GM23338 (cell line): ENCODE data around the gene JAZF1. TPM values are rescaled to one million over a fixed set of nuclear protein-coding genes. Genes with fewer than 3 reads are reported as not detected.

Experiments
- ATAC-seq: fragments of 200-7000 bp; cut with Tn5 transposase; 3 replicates; pipeline ENCODE4 v1.9.1; 2020
- DNase-seq: peaks from one replicate; pipeline ENCODE4 v3.0.0-alpha.2; 2015; ENCODE audit warnings: low spot score
- H2AFZ ChIP-seq: fragments of 200-600 bp; sonication (generic); 2 replicates; pipeline ENCODE4 v1.8.0; 2016; ENCODE audit warnings: antibody characterized with exemption, mild to moderate bottlenecking, moderate library complexity
- H3F3A ChIP-seq: fragments of 200-600 bp; sonication (generic); replicated peaks from 2 replicates; pipeline ENCODE4 v1.8.0; 2017; ENCODE audit warnings: antibody characterized with exemption, mixed run types, low read depth
- H3K27ac ChIP-seq: fragments of 200-600 bp; sonication (generic); 2 replicates; pipeline ENCODE4 v1.6.1; 2016; ENCODE audit warnings: low read depth
- H3K27me3 ChIP-seq: fragments of 200-600 bp; sonication (generic); 2 replicates; pipeline ENCODE4 v1.8.0; 2016; ENCODE audit warnings: mild to moderate bottlenecking, mixed run types, moderate library complexity; ENCODE audit not compliant: insufficient read depth
- H3K36me3 ChIP-seq: fragments of 200-600 bp; sonication (generic); 2 replicates; pipeline ENCODE4 v1.8.0; 2016; ENCODE audit warnings: mild to moderate bottlenecking; ENCODE audit not compliant: insufficient read depth
- H3K4me1 ChIP-seq: fragments of 200-600 bp; sonication (generic); 2 replicates; pipeline ENCODE4 v1.8.0; 2016; ENCODE audit warnings: mild to moderate bottlenecking, moderate library complexity; ENCODE audit not compliant: insufficient read depth
- H3K4me2 ChIP-seq: fragments of 200-600 bp; sonication (generic); 2 replicates; pipeline ENCODE4 v1.7.1; 2017; ENCODE audit warnings: mixed run types
- H3K4me3 ChIP-seq: fragments of 200-600 bp; sonication (generic); 2 replicates; pipeline ENCODE4 v1.6.1; 2016; ENCODE audit warnings: mixed run types
- H3K79me2 ChIP-seq: fragments of 200-600 bp; sonication (generic); replicated peaks from 2 replicates; pipeline ENCODE4 v1.8.0; 2017; ENCODE audit warnings: mild to moderate bottlenecking; ENCODE audit not compliant: insufficient read depth
- H3K9me2 ChIP-seq: fragments of 200-600 bp; sonication (generic); 2 replicates; pipeline ENCODE4 v1.8.0; 2017; ENCODE audit not compliant: insufficient read depth
- H4K20me1 ChIP-seq: fragments of 200-600 bp; sonication (generic); replicated peaks from 2 replicates; pipeline ENCODE4 v1.8.0; 2017; ENCODE audit warnings: mild to moderate bottlenecking; ENCODE audit not compliant: insufficient read depth
- H3K27ac Mint-ChIP-seq: 2 replicates; pipeline ENCODE4 v1.8.0; 2020; ENCODE audit warnings: inconsistent platforms, mild to moderate bottlenecking, moderate library complexity, mixed read lengths
- H3K27me3 Mint-ChIP-seq: 3 replicates; pipeline ENCODE4 v1.8.0; 2022; ENCODE audit warnings: low read depth, mild to moderate bottlenecking, moderate library complexity, mixed read lengths, inconsistent platforms; ENCODE audit not compliant: insufficient read depth, poor library complexity
- H3K36me3 Mint-ChIP-seq: 3 replicates; pipeline ENCODE4 v1.8.0; 2021; ENCODE audit warnings: low read depth, mild to moderate bottlenecking, inconsistent platforms, moderate library complexity, mixed read lengths
- H3K4me1 Mint-ChIP-seq: 3 replicates; pipeline ENCODE4 v1.8.0; 2020; ENCODE audit warnings: mild to moderate bottlenecking, inconsistent platforms, mixed read lengths
- H3K4me3 Mint-ChIP-seq: 3 replicates; pipeline ENCODE4 v1.8.0; 2021; ENCODE audit warnings: moderate library complexity, mild to moderate bottlenecking, inconsistent platforms, mixed read lengths
- H3K9me3 Mint-ChIP-seq: 3 replicates; pipeline ENCODE4 v1.8.0; 2020; ENCODE audit warnings: moderate library complexity, mild to moderate bottlenecking, inconsistent platforms, mixed read lengths
- CREB1 ChIP-seq: fragments of 250-450 bp; sonication (Bioruptor Pico); IDR thresholded peaks from 2 replicates; pipeline ENCODE4 v1.5.0; 2020; ENCODE audit warnings: low read depth, mild to moderate bottlenecking, moderate library complexity
- EZH2 ChIP-seq: fragments of 200-600 bp; sonication (generic); IDR thresholded peaks from one replicate; pipeline ENCODE4 v1.8.0; 2017; ENCODE audit warnings: antibody characterized with exemption, mild to moderate bottlenecking, low read depth; ENCODE audit not compliant: unreplicated experiment
- EZH2phosphoT487 ChIP-seq: fragments of 200-600 bp; sonication (generic); IDR thresholded peaks from one replicate; pipeline ENCODE4 v1.8.1; 2018; ENCODE audit warnings: antibody characterized with exemption; ENCODE audit not compliant: unreplicated experiment
- JUNB ChIP-seq: IDR thresholded peaks from one replicate; pipeline ENCODE4 v1.6.1; 2016; ENCODE audit warnings: antibody characterized with exemption; ENCODE audit not compliant: unreplicated experiment
- NANOG ChIP-seq: IDR thresholded peaks from 2 replicates; pipeline ENCODE4 v1.6.1; 2016; ENCODE audit warnings: antibody characterized with exemption, borderline replicate concordance
- POLR2AphosphoS5 ChIP-seq: IDR thresholded peaks from 2 replicates; pipeline ENCODE4 v1.6.1; 2016; ENCODE audit warnings: antibody characterized with exemption, low read depth
- STAT1 ChIP-seq: IDR thresholded peaks from one replicate; pipeline ENCODE4 v1.6.1; 2016; ENCODE audit warnings: antibody characterized with exemption; ENCODE audit not compliant: unreplicated experiment
- ZNF114 ChIP-seq: fragments of 250-450 bp; sonication (Bioruptor Pico); IDR thresholded peaks from 2 replicates; pipeline ENCODE4 v1.5.0; 2020; ENCODE audit warnings: mild to moderate bottlenecking, moderate library complexity
- ZNF331 ChIP-seq: fragments of 250-450 bp; sonication (Bioruptor Pico); IDR thresholded peaks from 2 replicates; pipeline ENCODE4 v1.5.0; 2020; ENCODE audit warnings: low read depth, mild to moderate bottlenecking, moderate library complexity
- polyA plus RNA-seq: library from polyadenylated mRNA; unstranded; fragments of >200 nt; fragmentation: Nextera tagmentation; extraction: Ambion mirVana; gene quantifications from 2 replicates; pipeline ENCODE4 v1.2.1, GENCODE V29; 2016
- total RNA-seq: library from RNA; depleted of rRNA; stranded (reverse); fragments of >200 nt; shearing (Covaris generic); gene quantifications from 2 replicates; pipeline ENCODE4 v1.2.3, GENCODE V29; 2014
- TF ChIP-seq, protein P1 (sequence below): IDR thresholded peaks from 2 replicates; pipeline ENCODE4 v1.6.1; 2016; ENCODE audit warnings: antibody characterized with exemption
- TF ChIP-seq, protein P2 (sequence below), 2 experiments: fragments of 200-600 bp in 1 of 2; sonication (generic) in 1 of 2; conservative IDR thresholded peaks; 2 replicates each; pipeline versions ENCODE4 v1.5.1 to v1.6.1; 2016 to 2017; ENCODE audit warnings: antibody characterized with exemption in 2 of 2, low read depth in 2 of 2, mild to moderate bottlenecking in 2 of 2, moderate library complexity in 1 of 2
- TF ChIP-seq, protein P3 (sequence below): IDR thresholded peaks from one replicate; pipeline ENCODE4 v1.6.1; 2018; ENCODE audit warnings: antibody characterized with exemption; ENCODE audit not compliant: unreplicated experiment

JAZF1 gene
- total and polyA plus RNA-seq, 2 experiments from 2014 or later, result 12.2 to 22.2 TPM

DNA sequence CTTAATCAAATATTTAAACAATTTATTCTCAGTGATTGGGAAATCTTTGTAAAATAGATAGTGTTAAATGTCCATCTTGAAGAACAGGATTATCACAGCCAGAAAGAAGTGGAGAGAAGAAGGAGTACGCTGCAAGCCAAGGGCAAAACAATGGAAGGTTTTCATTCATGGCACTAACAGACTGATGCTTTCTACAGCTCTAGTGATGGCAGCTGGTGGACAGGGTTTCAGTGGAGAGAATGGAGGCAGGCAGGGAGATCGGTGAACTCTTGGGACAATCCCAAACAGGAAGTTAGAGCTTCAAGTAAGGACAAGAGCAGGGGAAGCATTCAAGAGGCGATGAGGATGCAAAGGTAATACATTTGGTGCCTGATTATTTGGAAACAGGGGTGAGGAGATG is 207.0 kb downstream of the JAZF1 start (continued):
- TF ChIP-seq STAT1 (no peak), ZNF114 (CRISPR knock-in tag) (no peak), EZH2phosphoT487 (no peak), ZNF331 (CRISPR knock-in tag) (no peak)
- TF ChIP-seq, protein P1, sequence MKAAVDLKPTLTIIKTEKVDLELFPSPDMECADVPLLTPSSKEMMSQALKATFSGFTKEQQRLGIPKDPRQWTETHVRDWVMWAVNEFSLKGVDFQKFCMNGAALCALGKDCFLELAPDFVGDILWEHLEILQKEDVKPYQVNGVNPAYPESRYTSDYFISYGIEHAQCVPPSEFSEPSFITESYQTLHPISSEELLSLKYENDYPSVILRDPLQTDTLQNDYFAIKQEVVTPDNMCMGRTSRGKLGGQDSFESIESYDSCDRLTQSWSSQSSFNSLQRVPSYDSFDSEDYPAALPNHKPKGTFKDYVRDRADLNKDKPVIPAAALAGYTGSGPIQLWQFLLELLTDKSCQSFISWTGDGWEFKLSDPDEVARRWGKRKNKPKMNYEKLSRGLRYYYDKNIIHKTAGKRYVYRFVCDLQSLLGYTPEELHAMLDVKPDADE, result no peak

DNA sequence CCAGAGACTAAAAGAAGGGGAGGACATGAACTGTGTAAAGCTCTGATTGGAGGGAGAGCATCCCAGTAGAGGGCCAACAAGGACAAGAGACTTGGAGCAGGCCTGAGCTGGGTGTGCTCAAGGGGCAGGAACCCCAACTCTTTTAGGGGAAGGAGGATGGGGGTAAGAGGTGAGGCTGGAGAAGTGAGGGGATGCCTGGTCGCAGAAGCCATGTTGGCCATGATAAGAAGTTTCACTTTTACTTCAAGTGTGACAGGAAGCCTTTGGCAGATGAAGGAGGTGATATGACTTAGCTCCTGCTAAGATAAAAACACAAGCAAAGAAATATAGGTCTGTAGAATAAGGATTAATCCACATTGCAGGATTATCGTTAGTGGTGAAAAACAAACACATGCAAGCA is 208.3 kb downstream of the JAZF1 start:
- no peaks in the 10 kb centered on the region for H3K27me3 ChIP-seq
- DNase-seq, result no peak
- H3K4me3 ChIP-seq, result no peak overlapping the region
- no peak overlapping the region for H2AFZ ChIP-seq
- no peaks in the 10 kb centered on the region for H3K79me2 ChIP-seq
- H3F3A ChIP-seq, result no peaks in the 10 kb centered on the region
- H3K9me2 ChIP-seq, result no peaks in the 10 kb centered on the region; the same call in 1 of the 2 replicates
- H3K27ac Mint-ChIP-seq, result no peak overlapping the region
- no peaks in the 10 kb centered on the region for H3K9me3 Mint-ChIP-seq
- ATAC-seq, result no peak
- H3K27ac ChIP-seq, result no peak overlapping the region
- no peaks in the 10 kb centered on the region for H4K20me1 ChIP-seq
- no peaks in the 10 kb centered on the region for H3K4me1 ChIP-seq
- no peaks in the 10 kb centered on the region for H3K4me1 Mint-ChIP-seq
- H3K4me3 Mint-ChIP-seq, result no peak overlapping the region
- no peak overlapping the region for H3K4me2 ChIP-seq
- H3K36me3 ChIP-seq, result no peaks in the 10 kb centered on the region
- H3K27me3 Mint-ChIP-seq, result peaks cover 1% of the 10 kb centered on the region
- H3K36me3 Mint-ChIP-seq, result no peaks in the 10 kb centered on the region
- no peak for TF ChIP-seq STAT1
- TF ChIP-seq ZNF114 (CRISPR knock-in tag), result no peak
- TF ChIP-seq ZNF331 (CRISPR knock-in tag), result no peak
- TF ChIP-seq, protein P2, sequence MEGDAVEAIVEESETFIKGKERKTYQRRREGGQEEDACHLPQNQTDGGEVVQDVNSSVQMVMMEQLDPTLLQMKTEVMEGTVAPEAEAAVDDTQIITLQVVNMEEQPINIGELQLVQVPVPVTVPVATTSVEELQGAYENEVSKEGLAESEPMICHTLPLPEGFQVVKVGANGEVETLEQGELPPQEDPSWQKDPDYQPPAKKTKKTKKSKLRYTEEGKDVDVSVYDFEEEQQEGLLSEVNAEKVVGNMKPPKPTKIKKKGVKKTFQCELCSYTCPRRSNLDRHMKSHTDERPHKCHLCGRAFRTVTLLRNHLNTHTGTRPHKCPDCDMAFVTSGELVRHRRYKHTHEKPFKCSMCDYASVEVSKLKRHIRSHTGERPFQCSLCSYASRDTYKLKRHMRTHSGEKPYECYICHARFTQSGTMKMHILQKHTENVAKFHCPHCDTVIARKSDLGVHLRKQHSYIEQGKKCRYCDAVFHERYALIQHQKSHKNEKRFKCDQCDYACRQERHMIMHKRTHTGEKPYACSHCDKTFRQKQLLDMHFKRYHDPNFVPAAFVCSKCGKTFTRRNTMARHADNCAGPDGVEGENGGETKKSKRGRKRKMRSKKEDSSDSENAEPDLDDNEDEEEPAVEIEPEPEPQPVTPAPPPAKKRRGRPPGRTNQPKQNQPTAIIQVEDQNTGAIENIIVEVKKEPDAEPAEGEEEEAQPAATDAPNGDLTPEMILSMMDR (conservative IDR thresholded peaks at IDR 0.05; ENCODE audit: low read depth in 2 of 2), result no peak
- TF ChIP-seq POLR2AphosphoS5, result no peak
- no peak for TF ChIP-seq NANOG
- no peak for TF ChIP-seq EZH2
- TF ChIP-seq, protein P1, result no peak
- TF ChIP-seq CREB1 (CRISPR knock-in tag), result no peak
- no peak for TF ChIP-seq EZH2phosphoT487
- TF ChIP-seq JUNB, result no peak
- TF ChIP-seq, protein P3, sequence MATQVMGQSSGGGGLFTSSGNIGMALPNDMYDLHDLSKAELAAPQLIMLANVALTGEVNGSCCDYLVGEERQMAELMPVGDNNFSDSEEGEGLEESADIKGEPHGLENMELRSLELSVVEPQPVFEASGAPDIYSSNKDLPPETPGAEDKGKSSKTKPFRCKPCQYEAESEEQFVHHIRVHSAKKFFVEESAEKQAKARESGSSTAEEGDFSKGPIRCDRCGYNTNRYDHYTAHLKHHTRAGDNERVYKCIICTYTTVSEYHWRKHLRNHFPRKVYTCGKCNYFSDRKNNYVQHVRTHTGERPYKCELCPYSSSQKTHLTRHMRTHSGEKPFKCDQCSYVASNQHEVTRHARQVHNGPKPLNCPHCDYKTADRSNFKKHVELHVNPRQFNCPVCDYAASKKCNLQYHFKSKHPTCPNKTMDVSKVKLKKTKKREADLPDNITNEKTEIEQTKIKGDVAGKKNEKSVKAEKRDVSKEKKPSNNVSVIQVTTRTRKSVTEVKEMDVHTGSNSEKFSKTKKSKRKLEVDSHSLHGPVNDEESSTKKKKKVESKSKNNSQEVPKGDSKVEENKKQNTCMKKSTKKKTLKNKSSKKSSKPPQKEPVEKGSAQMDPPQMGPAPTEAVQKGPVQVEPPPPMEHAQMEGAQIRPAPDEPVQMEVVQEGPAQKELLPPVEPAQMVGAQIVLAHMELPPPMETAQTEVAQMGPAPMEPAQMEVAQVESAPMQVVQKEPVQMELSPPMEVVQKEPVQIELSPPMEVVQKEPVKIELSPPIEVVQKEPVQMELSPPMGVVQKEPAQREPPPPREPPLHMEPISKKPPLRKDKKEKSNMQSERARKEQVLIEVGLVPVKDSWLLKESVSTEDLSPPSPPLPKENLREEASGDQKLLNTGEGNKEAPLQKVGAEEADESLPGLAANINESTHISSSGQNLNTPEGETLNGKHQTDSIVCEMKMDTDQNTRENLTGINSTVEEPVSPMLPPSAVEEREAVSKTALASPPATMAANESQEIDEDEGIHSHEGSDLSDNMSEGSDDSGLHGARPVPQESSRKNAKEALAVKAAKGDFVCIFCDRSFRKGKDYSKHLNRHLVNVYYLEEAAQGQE, result no peak
